ENCODE data around the gene RBM33. TPM values are rescaled to one million over a fixed set of nuclear protein-coding genes. Genes with fewer than 3 reads are reported as not detected.

Gene RBM33
- total and polyA plus RNA-seq, 2 of the 13 experiments (the other 11 are each of a cell fraction or from before 2014, with no cell fraction given), result 12.4 to 28.9 TPM

DNA sequence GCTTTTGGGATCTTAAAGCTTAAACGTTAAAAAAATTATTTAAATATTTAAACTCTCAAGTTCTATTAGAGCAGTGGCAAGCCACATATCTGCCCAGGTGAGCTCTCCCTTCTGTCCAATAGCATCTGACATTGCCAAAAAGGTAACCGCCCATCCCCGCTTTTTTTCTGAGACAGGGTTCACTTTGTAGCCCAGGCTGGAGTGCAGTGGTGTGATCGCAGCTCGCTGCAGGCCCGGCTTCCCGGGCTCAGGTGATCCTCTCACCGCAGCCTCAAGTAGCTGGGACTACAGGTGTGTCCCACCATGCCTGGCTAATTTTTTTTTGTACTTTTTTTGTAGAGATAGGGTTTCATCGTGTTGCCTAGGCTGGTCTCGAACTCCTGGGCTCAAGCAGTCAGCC lies 83.2 kb downstream of the RBM33 start:
- Histone ChIP-seq H3K79me2 (ENCODE audit: insufficient read depth, low read length) (peaks cover 40% of the 10 kb centered on the region), H3K9me3 (ENCODE audit: low read length) (no peaks in the 10 kb centered on the region), H3K4me1 (ENCODE audit: insufficient read depth, low read length) (peaks cover 19% of the 10 kb centered on the region), H3K27ac (ENCODE audit: extremely low read length, insufficient read depth, low read length) (no peak overlapping the region), H3K4me3 (replicated peaks in 1 of 3; ENCODE audit: insufficient read depth in 1 of 3, low read depth in 2 of 3, low read length in 3 of 3) (no peak overlapping the region), H3K36me3 (replicated peaks in 1 of 2; ENCODE audit: control insufficient read depth in 1 of 2, insufficient read depth in 2 of 2, low read length in 2 of 2) (peaks cover 9 to 75% of the 10 kb centered on the region in 2 experiments), H4K20me1 (ENCODE audit: insufficient read depth, low read length) (peaks cover 24% of the 10 kb centered on the region; the same call in 1 of the 2 replicates), H3K27me3 (ENCODE audit: control insufficient read depth in 1 of 2, insufficient read depth in 2 of 2, low read length in 2 of 2) (no peaks in the 10 kb centered on the region), H3K4me2 (ENCODE audit: low read depth, low read length) (no peak overlapping the region), H2AFZ (ENCODE audit: low read length) (no peak overlapping the region), H3K9ac (ENCODE audit: insufficient read depth, low read depth, low read length) (no peak overlapping the region)
- POLR2A ChIA-PET, result no interaction called here
- BruUV-seq (replicated peaks), result no TSS peak
- in situ Hi-C loops (cut with HindIII; ENCODE audit: extremely low pct_ligation_motif_present, low pct_unique_long_range_greater_than_20kb) (no loop called here), intact Hi-C loops (cut with micrococcal nuclease; ENCODE audit: unreplicated experiment) (no loop called here)
- DNase-seq (ENCODE audit: low spot score) (no peak), FAIRE-seq (no peak), ATAC-seq (no peak)
- 96% methylated on average over 10 of the region's 10 CpGs for WGBS (ENCODE audit: low lambda C conversion rate)
- CTCF ChIA-PET (ENCODE audit: low intra/inter-chr PET ratio, low total read pairs), result no interaction called here
- no peak for TF ChIP-seq PRMT3 (CRISPR knock-in tag; IDR thresholded peaks at IDR 0.05; ENCODE audit: borderline replicate concordance, low read depth)
- no peak for TF ChIP-seq KDM5B (CRISPR knock-in tag; IDR thresholded peaks at IDR 0.05; ENCODE audit: borderline replicate concordance)
- TF ChIP-seq FLYWCH1 (CRISPR knock-in tag; IDR thresholded peaks at IDR 0.05), result no peak
- no peak for TF ChIP-seq PPARG (CRISPR knock-in tag; conservative IDR thresholded peaks at IDR 0.05)
- TF ChIP-seq TBX2 (CRISPR knock-in tag; IDR thresholded peaks at IDR 0.05; ENCODE audit: borderline replicate concordance), result no peak
- no peak for TF ChIP-seq SP1 (IDR thresholded peaks at IDR 0.05)
- no peak for TF ChIP-seq SP1 (CRISPR knock-in tag; IDR thresholded peaks at IDR 0.05)
- TF ChIP-seq FOSL2 (CRISPR knock-in tag; IDR thresholded peaks at IDR 0.05), result no peak
- TF ChIP-seq KLF9 (CRISPR knock-in tag; IDR thresholded peaks at IDR 0.05; ENCODE audit: low read depth), result no peak
- TF ChIP-seq EEA1 (CRISPR knock-in tag; IDR thresholded peaks at IDR 0.05; ENCODE audit: borderline replicate concordance), result no peak
- TF ChIP-seq ARNT (IDR thresholded peaks at IDR 0.05), result no peak
- TF ChIP-seq, protein P1, sequence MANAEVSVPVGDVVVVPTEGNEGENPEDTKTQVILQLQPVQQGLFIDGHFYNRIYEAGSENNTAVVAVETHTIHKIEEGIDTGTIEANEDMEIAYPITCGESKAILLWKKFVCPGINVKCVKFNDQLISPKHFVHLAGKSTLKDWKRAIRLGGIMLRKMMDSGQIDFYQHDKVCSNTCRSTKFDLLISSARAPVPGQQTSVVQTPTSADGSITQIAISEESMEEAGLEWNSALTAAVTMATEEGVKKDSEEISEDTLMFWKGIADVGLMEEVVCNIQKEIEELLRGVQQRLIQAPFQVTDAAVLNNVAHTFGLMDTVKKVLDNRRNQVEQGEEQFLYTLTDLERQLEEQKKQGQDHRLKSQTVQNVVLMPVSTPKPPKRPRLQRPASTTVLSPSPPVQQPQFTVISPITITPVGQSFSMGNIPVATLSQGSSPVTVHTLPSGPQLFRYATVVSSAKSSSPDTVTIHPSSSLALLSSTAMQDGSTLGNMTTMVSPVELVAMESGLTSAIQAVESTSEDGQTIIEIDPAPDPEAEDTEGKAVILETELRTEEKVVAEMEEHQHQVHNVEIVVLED (CRISPR knock-in tag; IDR thresholded peaks at IDR 0.05; ENCODE audit: borderline replicate concordance), result no peak
- no peak for TF ChIP-seq SCMH1 (CRISPR knock-in tag; IDR thresholded peaks at IDR 0.05; ENCODE audit: borderline replicate concordance)
